GM21723 (cell line): ENCODE measurements around the gene MECR.

Experiments
- ATAC-seq: cut with Tn5 transposase; IDR thresholded peaks from one replicate; pipeline ENCODE4 v1.9.1; 2021; ENCODE audit warnings: mild to moderate bottlenecking, moderate library complexity; ENCODE audit not compliant: unreplicated experiment

Gene MECR

GRCh38 chr1:29255134-29255666, 24.5 kb upstream of the MECR start:
- ATAC-seq: no peak

- no peak for ATAC-seq
These were observed 23.6 kb upstream of the MECR start for GRCh38 chr1:29254346-29254745.

GRCh38 chr1:29253180-29253579, 22.4 kb upstream of the MECR start:
- no peak for ATAC-seq

GRCh38 chr1:29251164-29252124, 20.7 kb upstream of the MECR start:
- ATAC-seq: no peak

GRCh38 chr1:29249951-29250581, 19.3 kb upstream of the MECR start:
- ATAC-seq: no peak

GRCh38 chr1:29249170-29249691, 18.5 kb upstream of the MECR start:
- ATAC-seq: no peak

- ATAC-seq: no peak
These were observed 17.7 kb upstream of the MECR start for GRCh38 chr1:29248409-29248808.

- ATAC-seq: no peak
These were observed 17.0 kb upstream of the MECR start for GRCh38 chr1:29247571-29248273.

- no peak for ATAC-seq
These were observed 16.3 kb upstream of the MECR start for GRCh38 chr1:29247044-29247443.

- ATAC-seq: no peak
These were observed 15.1 kb upstream of the MECR start for GRCh38 chr1:29245876-29246275.

- ATAC-seq: no peak
These were observed 14.5 kb upstream of the MECR start for GRCh38 chr1:29245261-29245660.

GRCh38 chr1:29243871-29244200, 13.1 kb upstream of the MECR start:
- ATAC-seq: no peak

- ATAC-seq: no peak
These were observed 12.5 kb upstream of the MECR start for GRCh38 chr1:29243023-29243870.

- no peak for ATAC-seq
These were observed 10.3 kb upstream of the MECR start for GRCh38 chr1:29240986-29241385.

GRCh38 chr1:29240400-29240837, 9.7 kb upstream of the MECR start:
- ATAC-seq: no peak

- no peak for ATAC-seq
These were observed 8.4 kb upstream of the MECR start for GRCh38 chr1:29239142-29239541.

GRCh38 chr1:29238620-29239002, 7.9 kb upstream of the MECR start:
- ATAC-seq: no peak

- no peak for ATAC-seq
These were observed 7.3 kb upstream of the MECR start for GRCh38 chr1:29237852-29238619.

GRCh38 chr1:29237129-29237821, 6.5 kb upstream of the MECR start:
- ATAC-seq: no peak
